ENCODE measurements around the gene IL1RAPL2.

DNA sequence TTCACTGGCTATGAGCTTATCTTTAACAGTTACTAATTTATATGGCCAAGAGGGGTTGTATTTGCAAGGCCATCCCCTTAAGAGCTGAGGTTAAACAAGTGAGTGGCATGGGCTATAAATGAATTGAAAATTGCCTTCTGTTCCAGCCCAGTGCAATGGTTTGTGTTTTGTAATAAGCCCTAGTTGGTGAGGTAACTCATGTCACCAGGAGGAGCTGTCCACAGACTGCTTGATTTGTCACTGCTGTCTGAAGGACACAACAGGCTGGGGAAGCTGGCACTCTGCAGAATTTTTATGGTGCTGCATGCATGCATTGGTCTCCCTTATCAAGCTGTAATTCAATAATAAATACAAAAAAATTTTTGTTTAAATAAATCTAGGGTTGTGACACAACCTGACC is 223.8 kb downstream of the IL1RAPL2 start:
- TF ChIP-seq, protein P1, sequence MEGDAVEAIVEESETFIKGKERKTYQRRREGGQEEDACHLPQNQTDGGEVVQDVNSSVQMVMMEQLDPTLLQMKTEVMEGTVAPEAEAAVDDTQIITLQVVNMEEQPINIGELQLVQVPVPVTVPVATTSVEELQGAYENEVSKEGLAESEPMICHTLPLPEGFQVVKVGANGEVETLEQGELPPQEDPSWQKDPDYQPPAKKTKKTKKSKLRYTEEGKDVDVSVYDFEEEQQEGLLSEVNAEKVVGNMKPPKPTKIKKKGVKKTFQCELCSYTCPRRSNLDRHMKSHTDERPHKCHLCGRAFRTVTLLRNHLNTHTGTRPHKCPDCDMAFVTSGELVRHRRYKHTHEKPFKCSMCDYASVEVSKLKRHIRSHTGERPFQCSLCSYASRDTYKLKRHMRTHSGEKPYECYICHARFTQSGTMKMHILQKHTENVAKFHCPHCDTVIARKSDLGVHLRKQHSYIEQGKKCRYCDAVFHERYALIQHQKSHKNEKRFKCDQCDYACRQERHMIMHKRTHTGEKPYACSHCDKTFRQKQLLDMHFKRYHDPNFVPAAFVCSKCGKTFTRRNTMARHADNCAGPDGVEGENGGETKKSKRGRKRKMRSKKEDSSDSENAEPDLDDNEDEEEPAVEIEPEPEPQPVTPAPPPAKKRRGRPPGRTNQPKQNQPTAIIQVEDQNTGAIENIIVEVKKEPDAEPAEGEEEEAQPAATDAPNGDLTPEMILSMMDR (IDR thresholded peaks at IDR 0.05) = no peak
- TF ChIP-seq EZH2 (IDR thresholded peaks at IDR 0.05; ENCODE audit: borderline replicate concordance, insufficient read depth, low read depth, low read length, poor library complexity, severe bottlenecking) = no peak

Measured in B cell (primary cell).